Measurements from ENCODE around the gene ADGRG6.

- TF ChIP-seq, protein P1, sequence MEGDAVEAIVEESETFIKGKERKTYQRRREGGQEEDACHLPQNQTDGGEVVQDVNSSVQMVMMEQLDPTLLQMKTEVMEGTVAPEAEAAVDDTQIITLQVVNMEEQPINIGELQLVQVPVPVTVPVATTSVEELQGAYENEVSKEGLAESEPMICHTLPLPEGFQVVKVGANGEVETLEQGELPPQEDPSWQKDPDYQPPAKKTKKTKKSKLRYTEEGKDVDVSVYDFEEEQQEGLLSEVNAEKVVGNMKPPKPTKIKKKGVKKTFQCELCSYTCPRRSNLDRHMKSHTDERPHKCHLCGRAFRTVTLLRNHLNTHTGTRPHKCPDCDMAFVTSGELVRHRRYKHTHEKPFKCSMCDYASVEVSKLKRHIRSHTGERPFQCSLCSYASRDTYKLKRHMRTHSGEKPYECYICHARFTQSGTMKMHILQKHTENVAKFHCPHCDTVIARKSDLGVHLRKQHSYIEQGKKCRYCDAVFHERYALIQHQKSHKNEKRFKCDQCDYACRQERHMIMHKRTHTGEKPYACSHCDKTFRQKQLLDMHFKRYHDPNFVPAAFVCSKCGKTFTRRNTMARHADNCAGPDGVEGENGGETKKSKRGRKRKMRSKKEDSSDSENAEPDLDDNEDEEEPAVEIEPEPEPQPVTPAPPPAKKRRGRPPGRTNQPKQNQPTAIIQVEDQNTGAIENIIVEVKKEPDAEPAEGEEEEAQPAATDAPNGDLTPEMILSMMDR (conservative IDR thresholded peaks at IDR 0.05 in 1 of 2, IDR thresholded peaks at IDR 0.05 in 1 of 2; ENCODE audit: low read depth in 1 of 2, low read length in 2 of 2): no peak
- no peak for TF ChIP-seq EZH2 (IDR thresholded peaks at IDR 0.05; ENCODE audit: low read length, missing control alignments)
These were observed 41.1 kb upstream of the ADGRG6 start for GRCh38 chr6:142260748-142261147.
